BE2C (cell line): ENCODE measurements around the gene CCR5.
"Not testable (repeated sequence)": the region's sequence is repeated elsewhere in the genome, so short reads cannot be mapped to it uniquely, and the experiment has no call there.

ENCODE experiments used
- DNase-seq: peaks from one replicate; pipeline ENCODE4 v3.0.0-alpha.2; 2020
- H3K27me3 ChIP-seq: fragments of 250-450 bp; sonication (Bioruptor Pico); 2 replicates; pipeline ENCODE4 v1.5.1; 2020; ENCODE audit warnings: mild to moderate bottlenecking
- H3K36me3 ChIP-seq: fragments of 250-450 bp; sonication (Bioruptor Pico); 2 replicates; pipeline ENCODE4 v1.5.1; 2020; ENCODE audit warnings: mild to moderate bottlenecking
- H3K4me1 ChIP-seq: fragments of 250-450 bp; sonication (Bioruptor Pico); 2 replicates; pipeline ENCODE4 v1.5.1; 2020
- H3K4me3 ChIP-seq: 2 replicates; pipeline ENCODE4 v1.5.1; 2011; ENCODE audit warnings: low read depth, low read length
- H3K9me3 ChIP-seq: fragments of 250-450 bp; sonication (Bioruptor Pico); 2 replicates; pipeline ENCODE4 v1.5.1; 2020
- CTCF ChIP-seq: IDR thresholded peaks from 2 replicates; pipeline ENCODE4 v1.5.1; 2012; ENCODE audit warnings: mild to moderate bottlenecking, low read depth, low read length

CCR5 gene

GRCh38 chr3:46378426-46378942, 7.7 kb downstream of the CCR5 start:
- no peaks in the 10 kb centered on the region for H3K27me3 ChIP-seq
- peak; percentile 40 for DNase-seq
- no peaks in the 10 kb centered on the region for H3K9me3 ChIP-seq
- peak; percentile 64 for TF ChIP-seq CTCF
- H3K36me3 ChIP-seq = no peaks in the 10 kb centered on the region
- H3K4me1 ChIP-seq = no peaks in the 10 kb centered on the region
- no peak overlapping the region for H3K4me3 ChIP-seq

- TF ChIP-seq CTCF = no peak
- Histone ChIP-seq H3K9me3 (no peaks in the 10 kb centered on the region), H3K4me1 (no peaks in the 10 kb centered on the region), H3K27me3 (no peaks in the 10 kb centered on the region), H3K36me3 (no peaks in the 10 kb centered on the region), H3K4me3 (no peak overlapping the region)
- DNase-seq = no peak
Measured at GRCh38 chr3:46380471-46381221, 9.9 kb downstream of the CCR5 start.

- Histone ChIP-seq H3K4me3 (no peak overlapping the region), H3K9me3 (no peaks in the 10 kb centered on the region), H3K4me1 (no peaks in the 10 kb centered on the region), H3K27me3 (no peaks in the 10 kb centered on the region), H3K36me3 (no peaks in the 10 kb centered on the region)
- DNase-seq = no peak
- no peak for TF ChIP-seq CTCF
Measured at GRCh38 chr3:46381625-46382024, 10.9 kb downstream of the CCR5 start.

- Histone ChIP-seq H3K9me3 (no peaks in the 10 kb centered on the region), H3K27me3 (no peaks in the 10 kb centered on the region), H3K36me3 (no peaks in the 10 kb centered on the region), H3K4me1 (no peaks in the 10 kb centered on the region), H3K4me3 (no peak overlapping the region)
- no peak for DNase-seq
- TF ChIP-seq CTCF = no peak
Measured at GRCh38 chr3:46383211-46383950, 12.6 kb downstream of the CCR5 start.

- Histone ChIP-seq H3K4me1 (no peaks in the 10 kb centered on the region), H3K27me3 (no peaks in the 10 kb centered on the region), H3K4me3 (no peak overlapping the region), H3K36me3 (no peaks in the 10 kb centered on the region), H3K9me3 (no peaks in the 10 kb centered on the region)
- no peak for TF ChIP-seq CTCF
- DNase-seq = no peak
Measured at GRCh38 chr3:46383951-46384330, 13.2 kb downstream of the CCR5 start.

GRCh38 chr3:46386205-46386604, 15.5 kb downstream of the CCR5 start:
- Histone ChIP-seq H3K9me3 (no peaks in the 10 kb centered on the region), H3K27me3 (no peaks in the 10 kb centered on the region), H3K4me3 (no peak overlapping the region), H3K4me1 (no peaks in the 10 kb centered on the region), H3K36me3 (no peaks in the 10 kb centered on the region)
- TF ChIP-seq CTCF = no peak
- DNase-seq = no peak

GRCh38 chr3:46388847-46389246, 18.1 kb downstream of the CCR5 start:
- H3K9me3 ChIP-seq, H3K4me1 ChIP-seq, H3K27me3 ChIP-seq, H3K4me3 ChIP-seq, DNase-seq, H3K36me3 ChIP-seq: not testable (repeated sequence)
